HepG2 (cell line): Measurements from ENCODE around the gene CTF1. TPM values are rescaled to one million over a fixed set of nuclear protein-coding genes. Genes with fewer than 3 reads are reported as not detected.
A peak's percentile ranks its signal among the peaks of the same experiment; 100 is the strongest.

Experiments
- DMAP1 ChIP-seq: IDR thresholded peaks from 2 replicates; pipeline ENCODE4 v1.6.1; 2016
- HOXA7 ChIP-seq: sonication (generic); formaldehyde crosslinking; IDR thresholded peaks from 2 replicates; pipeline ENCODE4 v1.8.1; 2022; ENCODE audit warnings: mild to moderate bottlenecking, missing genetic modification reagents, moderate library complexity
- MAFF ChIP-seq: IDR thresholded peaks from 2 replicates; pipeline ENCODE4 v1.6.1; 2011; ENCODE audit warnings: low read depth, low read length, improper control_type of control experiment
- NR0B2 ChIP-seq: sonication (generic); formaldehyde crosslinking; IDR thresholded peaks from 2 replicates; pipeline ENCODE4 v1.4.0; 2020; ENCODE audit warnings: mild to moderate bottlenecking, missing genetic modification reagents
- REL ChIP-seq: sonication (generic); formaldehyde crosslinking; conservative IDR thresholded peaks from 2 replicates; pipeline ENCODE4 v1.8.0; 2022; ENCODE audit warnings: mild to moderate bottlenecking, missing genetic modification reagents, moderate library complexity
- RFX3 ChIP-seq: IDR thresholded peaks from 2 replicates; pipeline ENCODE4 v1.6.1; 2016; ENCODE audit warnings: missing biosample characterization, missing genetic modification reagents
- ZNF232 ChIP-seq: sonication (generic); formaldehyde crosslinking; IDR thresholded peaks from 2 replicates; pipeline ENCODE4 v1.4.0; 2020; ENCODE audit warnings: missing genetic modification reagents, borderline replicate concordance
- ZNF318 ChIP-seq: sonication (generic); formaldehyde crosslinking; IDR thresholded peaks from 2 replicates; pipeline ENCODE4 v1.4.0; 2020; ENCODE audit warnings: mild to moderate bottlenecking, missing genetic modification reagents
- ZNF354B ChIP-seq: sonication (generic); formaldehyde crosslinking; IDR thresholded peaks from 2 replicates; pipeline ENCODE4 v1.8.0; 2022; ENCODE audit warnings: mild to moderate bottlenecking, missing genetic modification reagents
- ZNF414 ChIP-seq: sonication (generic); formaldehyde crosslinking; IDR thresholded peaks from 2 replicates; pipeline ENCODE4 v1.5.0; 2020; ENCODE audit warnings: missing genetic modification reagents
- ZNF570 ChIP-seq: sonication (generic); formaldehyde crosslinking; IDR thresholded peaks from 2 replicates; pipeline ENCODE4 v1.4.0; 2020; ENCODE audit warnings: mild to moderate bottlenecking, missing genetic modification reagents, borderline replicate concordance
- ZNF761 ChIP-seq: sonication (generic); formaldehyde crosslinking; conservative IDR thresholded peaks from 2 replicates; pipeline ENCODE4 v1.4.0; 2020; ENCODE audit warnings: mild to moderate bottlenecking, missing genetic modification reagents
- polyA plus RNA-seq, 8 experiments: library from polyadenylated mRNA; depleted of rRNA in 3 of 8; stranded (reverse) in 7 of 8; unstranded in 1 of 8; fragments of >200 nt; fragmentation: Illumina TruSeq in 4 of 8; extraction: Trizol in 4 of 8; gene quantifications; 2 replicates each; pipeline versions ENCODE4 v1.2.1 to v1.2.3, GENCODE V29; 2011 to 2016; ENCODE audit warnings: low read depth in 4 of 8, missing spikeins in 1 of 8, mixed read lengths in 1 of 8; ENCODE audit not compliant: insufficient read depth in 1 of 8
- total RNA-seq, 5 experiments: library from RNA; depleted of rRNA; stranded (reverse); fragments of >200 nt; fragmentation: Illumina TruSeq; extraction: Trizol; gene quantifications; 2 replicates each; pipeline ENCODE4 v1.2.3, GENCODE V29; 2016; ENCODE audit warnings: low read depth in 1 of 5
- TF ChIP-seq, protein P1 (sequence below): sonication (generic); formaldehyde crosslinking; IDR thresholded peaks from 2 replicates; pipeline ENCODE4 v1.4.0; 2020; ENCODE audit warnings: missing genetic modification reagents, mild to moderate bottlenecking, borderline replicate concordance
- TF ChIP-seq, protein P2 (sequence below): sonication (generic); formaldehyde crosslinking; IDR thresholded peaks from 2 replicates; pipeline ENCODE4 v1.5.1; 2020; ENCODE audit warnings: mild to moderate bottlenecking, missing genetic modification reagents, moderate library complexity

Gene CTF1
- total and polyA plus RNA-seq, 2 of the 13 experiments (the other 11 are each of a cell fraction or from before 2014, with no cell fraction given), result 0.13 to 1.8 TPM

DNA sequence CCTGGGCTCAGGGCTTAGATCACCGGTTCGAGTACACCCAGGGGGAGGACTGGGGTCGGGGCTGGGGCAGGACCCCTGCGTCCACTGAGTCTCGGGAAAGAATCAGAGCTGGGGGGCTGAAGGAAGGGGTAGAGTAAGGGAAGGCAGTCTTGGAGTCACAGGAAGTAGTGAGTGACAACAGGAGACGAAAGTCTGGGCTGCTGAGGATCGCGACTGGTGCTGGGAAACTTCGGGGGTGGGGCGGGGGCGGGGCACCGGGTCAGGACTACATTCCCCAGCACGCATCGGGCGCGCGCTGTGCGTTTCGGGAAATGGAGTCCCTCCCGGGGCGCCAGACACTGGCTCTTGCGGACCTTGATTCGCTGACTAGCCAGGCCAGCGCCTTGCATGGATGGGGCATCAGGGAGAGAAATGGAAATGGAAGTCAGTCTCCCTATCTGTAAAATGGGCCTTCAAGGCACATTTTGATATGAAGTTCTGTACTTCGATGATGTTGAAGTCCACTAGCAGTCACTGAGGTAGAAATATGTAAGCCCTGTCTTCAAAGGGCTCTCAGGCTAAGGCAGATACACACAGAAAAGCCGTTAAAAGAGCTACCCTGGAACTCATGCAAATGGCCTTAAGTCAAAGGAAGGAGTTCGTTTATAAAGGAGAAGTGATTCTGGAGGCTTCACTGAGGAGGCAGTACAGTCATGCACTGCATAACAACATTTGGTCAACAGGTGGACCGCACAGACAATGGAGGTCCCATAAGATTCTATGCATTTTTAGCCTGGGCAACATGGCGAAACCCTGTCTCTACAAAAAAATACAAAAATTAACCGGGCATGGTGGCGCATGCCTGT lies 697 bp downstream of the CTF1 start (continued):
- no peak for TF ChIP-seq ZNF318 (CRISPR knock-in tag)
- TF ChIP-seq, protein P1, sequence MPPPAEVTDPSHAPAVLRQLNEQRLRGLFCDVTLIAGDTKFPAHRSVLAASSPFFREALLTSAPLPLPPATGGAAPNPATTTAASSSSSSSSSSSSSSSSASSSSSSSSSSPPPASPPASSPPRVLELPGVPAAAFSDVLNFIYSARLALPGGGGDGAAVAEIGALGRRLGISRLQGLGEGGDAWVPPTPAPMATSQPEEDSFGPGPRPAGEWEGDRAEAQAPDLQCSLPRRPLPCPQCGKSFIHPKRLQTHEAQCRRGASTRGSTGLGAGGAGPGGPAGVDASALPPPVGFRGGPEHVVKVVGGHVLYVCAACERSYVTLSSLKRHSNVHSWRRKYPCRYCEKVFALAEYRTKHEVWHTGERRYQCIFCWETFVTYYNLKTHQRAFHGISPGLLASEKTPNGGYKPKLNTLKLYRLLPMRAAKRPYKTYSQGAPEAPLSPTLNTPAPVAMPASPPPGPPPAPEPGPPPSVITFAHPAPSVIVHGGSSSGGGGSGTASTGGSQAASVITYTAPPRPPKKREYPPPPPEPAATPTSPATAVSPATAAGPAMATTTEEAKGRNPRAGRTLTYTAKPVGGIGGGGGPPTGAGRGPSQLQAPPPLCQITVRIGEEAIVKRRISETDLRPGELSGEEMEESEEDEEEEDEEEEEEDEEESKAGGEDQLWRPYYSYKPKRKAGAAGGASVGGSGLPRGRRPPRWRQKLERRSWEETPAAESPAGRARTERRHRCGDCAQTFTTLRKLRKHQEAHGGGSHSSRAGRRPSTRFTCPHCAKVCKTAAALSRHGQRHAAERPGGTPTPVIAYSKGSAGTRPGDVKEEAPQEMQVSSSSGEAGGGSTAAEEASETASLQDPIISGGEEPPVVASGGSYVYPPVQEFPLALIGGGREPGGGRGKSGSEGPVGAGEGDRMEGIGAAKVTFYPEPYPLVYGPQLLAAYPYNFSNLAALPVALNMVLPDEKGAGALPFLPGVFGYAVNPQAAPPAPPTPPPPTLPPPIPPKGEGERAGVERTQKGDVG (CRISPR knock-in tag), result no peak
- no peak for TF ChIP-seq DMAP1 (CRISPR knock-in tag)
- TF ChIP-seq, protein P2, sequence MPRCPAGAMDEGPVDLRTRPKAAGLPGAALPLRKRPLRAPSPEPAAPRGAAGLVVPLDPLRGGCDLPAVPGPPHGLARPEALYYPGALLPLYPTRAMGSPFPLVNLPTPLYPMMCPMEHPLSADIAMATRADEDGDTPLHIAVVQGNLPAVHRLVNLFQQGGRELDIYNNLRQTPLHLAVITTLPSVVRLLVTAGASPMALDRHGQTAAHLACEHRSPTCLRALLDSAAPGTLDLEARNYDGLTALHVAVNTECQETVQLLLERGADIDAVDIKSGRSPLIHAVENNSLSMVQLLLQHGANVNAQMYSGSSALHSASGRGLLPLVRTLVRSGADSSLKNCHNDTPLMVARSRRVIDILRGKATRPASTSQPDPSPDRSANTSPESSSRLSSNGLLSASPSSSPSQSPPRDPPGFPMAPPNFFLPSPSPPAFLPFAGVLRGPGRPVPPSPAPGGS (CRISPR knock-in tag), result no peak
- 0 out of 2 replicates have a peak, but pooled peaks have one; percentile 43 for TF ChIP-seq REL (CRISPR knock-in tag)
- no peak for TF ChIP-seq ZNF232
- TF ChIP-seq ZNF354B (CRISPR knock-in tag), result no peak
- 0 out of 2 replicates have a peak, but pooled peaks have one; percentile 11 for TF ChIP-seq MAFF
- peak; percentile 28; the same call in 1 of the 2 replicates for TF ChIP-seq NR0B2 (CRISPR knock-in tag)
- TF ChIP-seq RFX3 (CRISPR knock-in tag), result no peak
- TF ChIP-seq ZNF761 (CRISPR knock-in tag), result no peak; the same call in 1 of the 2 replicates
- no peak; the same call in 1 of the 2 replicates for TF ChIP-seq ZNF414
- no peak for TF ChIP-seq HOXA7 (CRISPR knock-in tag)
- no peak for TF ChIP-seq ZNF570 (CRISPR knock-in tag)
